ENCODE measurements around the gene F11R.

F11R gene

DNA sequence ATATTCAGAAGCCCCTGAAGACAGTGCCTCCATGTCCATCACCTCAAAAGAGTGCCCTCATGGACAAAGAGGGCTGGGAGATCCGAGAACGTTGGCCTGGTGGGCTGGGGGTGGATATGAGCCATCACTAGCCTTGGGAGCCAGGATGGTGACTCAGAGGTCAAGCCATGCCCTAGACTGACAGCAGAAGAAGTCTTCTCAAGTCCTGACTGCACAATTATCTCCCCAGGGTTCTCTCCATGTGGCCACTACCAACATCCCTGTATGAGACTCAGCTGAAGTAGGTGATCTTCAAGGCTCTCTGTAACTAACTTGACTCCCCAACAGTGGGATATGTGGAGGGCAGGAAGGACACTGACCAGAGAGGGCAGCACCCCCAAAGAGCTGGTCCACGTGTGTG, 31.9 kb upstream of the F11R start:
- no peak overlapping the region for H3K27ac ChIP-seq (ENCODE audit: low read depth, low read length)
- no peaks in the 10 kb centered on the region for H3K27me3 ChIP-seq (ENCODE audit: control insufficient read depth in 1 of 2, insufficient read depth in 2 of 2, low read length in 2 of 2)
- H3K9me3 ChIP-seq (ENCODE audit: low read length): no peaks in the 10 kb centered on the region
- no peaks in the 10 kb centered on the region for H3K36me3 ChIP-seq (ENCODE audit: insufficient read depth, low read length)
- H3K4me1 ChIP-seq (ENCODE audit: insufficient read depth, low read length): no peaks in the 10 kb centered on the region
- no peak overlapping the region for H3K9ac ChIP-seq (ENCODE audit: low read length)
- no peak overlapping the region for H3K4me3 ChIP-seq (ENCODE audit: low read depth in 1 of 2, low read length in 2 of 2)

DNA sequence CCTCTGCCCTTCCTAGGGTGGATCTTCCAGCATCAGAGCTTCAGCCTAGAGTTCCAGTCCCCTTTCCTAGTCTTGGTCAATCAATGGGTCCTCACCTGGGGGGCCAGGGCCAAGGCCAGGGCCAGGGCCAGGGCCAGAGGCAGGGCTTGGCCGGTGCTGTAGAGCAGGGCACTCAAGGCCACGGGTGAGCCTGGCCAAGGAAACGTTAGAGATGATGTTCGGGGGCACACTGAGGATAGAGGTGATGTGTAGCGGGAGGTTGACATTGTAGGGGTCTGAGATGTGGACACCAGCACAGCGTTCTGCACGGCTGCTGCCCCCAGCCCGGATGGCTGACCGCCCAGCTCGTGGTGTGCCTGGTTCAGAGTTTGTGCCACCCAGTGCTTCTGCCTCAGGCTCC, 30.3 kb upstream of the F11R start:
- Histone ChIP-seq H3K27me3 (ENCODE audit: control insufficient read depth in 1 of 2, insufficient read depth in 2 of 2, low read length in 2 of 2) (no peaks in the 10 kb centered on the region), H3K9me3 (ENCODE audit: low read length) (no peaks in the 10 kb centered on the region), H3K36me3 (ENCODE audit: insufficient read depth, low read length) (no peaks in the 10 kb centered on the region), H3K27ac (ENCODE audit: low read depth, low read length) (no peak overlapping the region), H3K9ac (ENCODE audit: low read length) (no peak overlapping the region), H3K4me3 (ENCODE audit: low read depth in 1 of 2, low read length in 2 of 2) (no peak overlapping the region), H3K4me1 (ENCODE audit: insufficient read depth, low read length) (peaks cover 7% of the 10 kb centered on the region)

DNA sequence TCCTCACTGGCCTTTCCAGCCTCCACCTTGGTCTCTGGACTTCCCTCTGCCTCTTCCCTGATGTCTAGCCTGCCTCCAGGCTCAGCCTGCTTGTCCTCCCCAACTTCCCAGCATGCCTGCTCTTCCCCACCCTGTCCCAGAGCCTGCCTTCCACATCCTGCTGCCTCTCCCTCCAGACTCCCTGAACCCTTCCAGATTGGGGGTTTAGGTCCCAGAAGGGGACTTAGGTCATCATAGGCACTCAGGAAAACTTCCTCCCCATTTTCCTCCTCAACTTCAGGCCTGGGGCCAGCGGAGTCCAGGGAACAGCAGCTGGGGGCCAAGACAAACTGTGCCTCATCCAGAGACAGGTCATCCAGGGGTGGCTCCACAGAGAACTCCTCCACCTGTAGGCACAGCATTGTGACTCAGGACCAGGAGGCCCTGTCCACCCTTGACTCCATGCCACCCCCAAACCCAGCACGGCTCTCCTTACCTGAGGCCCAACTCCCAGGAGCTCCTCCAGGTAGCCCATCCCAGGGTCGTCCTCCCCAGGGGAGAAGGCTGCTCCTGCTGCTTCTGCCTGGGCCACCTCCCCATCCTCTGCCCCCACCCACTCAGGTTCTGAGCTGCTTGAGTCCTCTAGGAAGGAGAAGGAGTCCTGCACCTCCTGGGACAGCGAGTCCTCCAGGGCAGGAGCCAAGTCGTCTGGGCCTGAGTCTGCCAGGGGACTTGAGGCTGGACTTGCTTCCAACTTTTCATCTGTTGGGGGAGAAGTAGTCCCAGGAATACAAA, 28.2 kb upstream of the F11R start:
- no peaks in the 10 kb centered on the region for H3K9me3 ChIP-seq (ENCODE audit: low read length)
- no peaks in the 10 kb centered on the region for H3K27me3 ChIP-seq (ENCODE audit: control insufficient read depth in 1 of 2, insufficient read depth in 2 of 2, low read length in 2 of 2)
- peaks cover 15% of the 10 kb centered on the region for H3K4me1 ChIP-seq (ENCODE audit: insufficient read depth, low read length)
- H3K27ac ChIP-seq (ENCODE audit: low read depth, low read length): no peak overlapping the region
- no peaks in the 10 kb centered on the region for H3K36me3 ChIP-seq (ENCODE audit: insufficient read depth, low read length)
- H3K9ac ChIP-seq (ENCODE audit: low read length): no peak overlapping the region
- H3K4me3 ChIP-seq (ENCODE audit: low read depth in 1 of 2, low read length in 2 of 2): no peak overlapping the region

DNA sequence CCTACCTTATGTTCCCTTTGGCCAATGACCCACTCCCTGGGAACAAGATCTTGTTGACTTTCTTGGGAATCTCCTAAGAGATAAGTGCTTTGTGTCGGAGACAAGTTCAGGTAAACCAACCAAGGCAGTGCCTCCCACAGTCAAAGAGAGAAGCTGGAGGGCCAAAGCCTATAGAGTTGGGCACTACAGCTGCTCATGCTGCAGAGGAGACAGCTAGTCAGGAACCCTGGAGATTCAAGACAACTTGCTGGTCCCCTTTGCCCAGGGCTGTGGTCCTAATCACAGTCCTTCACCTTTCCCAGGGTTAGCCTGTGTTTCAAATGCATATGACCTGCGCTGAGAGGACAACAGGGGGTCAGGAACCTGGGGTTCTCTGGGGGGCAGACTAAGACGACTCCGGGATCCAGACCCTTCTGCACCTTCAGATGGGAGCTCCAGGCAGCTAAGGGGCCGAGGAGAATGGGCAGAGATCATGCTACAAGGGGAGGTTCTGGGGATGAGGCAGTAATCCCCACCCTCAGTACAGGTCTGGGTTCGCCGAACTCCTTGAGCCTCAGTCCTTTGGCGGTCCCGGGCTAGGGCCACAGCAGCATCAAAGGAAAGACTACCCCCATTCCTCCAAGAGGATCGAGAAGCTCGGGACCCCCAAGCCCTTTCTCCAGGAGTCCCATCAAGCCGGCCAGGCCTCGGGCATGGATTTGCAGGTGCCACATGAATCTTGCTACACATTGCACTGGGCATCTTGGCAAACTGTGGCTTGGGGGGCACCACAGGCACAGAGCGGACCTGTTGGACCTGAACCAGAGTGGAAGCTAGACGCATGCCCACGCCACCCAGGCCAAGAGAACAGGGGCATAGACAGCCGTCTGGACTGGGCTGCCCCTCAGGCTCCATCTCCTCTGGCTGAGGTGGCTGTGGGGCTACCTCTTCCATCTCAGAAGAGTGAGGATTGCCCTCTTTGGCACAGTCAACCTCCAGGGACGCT, 26.8 kb upstream of the F11R start:
- Histone ChIP-seq H3K9ac (ENCODE audit: low read length) (no peak overlapping the region), H3K27ac (ENCODE audit: low read depth, low read length) (no peak overlapping the region), H3K27me3 (ENCODE audit: control insufficient read depth in 1 of 2, insufficient read depth in 2 of 2, low read length in 2 of 2) (no peaks in the 10 kb centered on the region), H3K9me3 (ENCODE audit: low read length) (no peaks in the 10 kb centered on the region), H3K4me3 (ENCODE audit: low read depth in 1 of 2, low read length in 2 of 2) (no peak overlapping the region), H3K36me3 (ENCODE audit: insufficient read depth, low read length) (peaks cover 5% of the 10 kb centered on the region), H3K4me1 (ENCODE audit: insufficient read depth, low read length) (peaks cover 26% of the 10 kb centered on the region)

DNA sequence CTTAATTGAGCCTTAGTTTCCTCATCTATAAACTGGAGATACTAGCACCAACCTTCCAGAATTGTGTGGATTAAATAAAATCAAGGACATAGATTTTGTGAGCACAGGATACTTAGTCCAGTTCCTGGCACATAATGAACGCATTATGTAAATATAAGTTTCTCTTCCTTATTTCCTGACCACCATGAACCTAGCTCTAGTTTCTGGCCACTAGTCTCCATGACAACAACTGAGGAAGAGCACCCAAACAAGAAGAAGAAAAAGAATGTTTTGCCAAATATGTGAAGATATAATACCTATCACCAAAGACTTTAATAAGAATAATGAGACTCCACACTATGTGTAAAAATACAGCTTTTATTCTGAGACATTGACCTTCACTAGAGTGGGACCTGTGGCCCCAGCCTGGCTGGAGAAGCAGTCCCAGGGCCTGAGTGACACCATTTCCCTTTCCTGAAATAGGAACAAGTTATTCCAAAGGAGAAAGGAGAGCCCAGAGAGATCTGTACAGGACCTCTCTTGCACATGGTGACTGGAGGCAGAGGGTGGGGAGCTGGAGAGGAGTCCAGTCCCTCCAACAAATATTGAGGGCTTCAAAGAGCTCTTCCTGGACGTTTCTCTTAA, 25.8 kb upstream of the F11R start:
- peak overlapping the region; percentile 87 to 88 for H3K4me3 ChIP-seq (ENCODE audit: low read depth in 1 of 2, low read length in 2 of 2)
- H3K9ac ChIP-seq (ENCODE audit: low read length): no peak overlapping the region
- H3K36me3 ChIP-seq (ENCODE audit: insufficient read depth, low read length): peaks cover 15% of the 10 kb centered on the region

DNA sequence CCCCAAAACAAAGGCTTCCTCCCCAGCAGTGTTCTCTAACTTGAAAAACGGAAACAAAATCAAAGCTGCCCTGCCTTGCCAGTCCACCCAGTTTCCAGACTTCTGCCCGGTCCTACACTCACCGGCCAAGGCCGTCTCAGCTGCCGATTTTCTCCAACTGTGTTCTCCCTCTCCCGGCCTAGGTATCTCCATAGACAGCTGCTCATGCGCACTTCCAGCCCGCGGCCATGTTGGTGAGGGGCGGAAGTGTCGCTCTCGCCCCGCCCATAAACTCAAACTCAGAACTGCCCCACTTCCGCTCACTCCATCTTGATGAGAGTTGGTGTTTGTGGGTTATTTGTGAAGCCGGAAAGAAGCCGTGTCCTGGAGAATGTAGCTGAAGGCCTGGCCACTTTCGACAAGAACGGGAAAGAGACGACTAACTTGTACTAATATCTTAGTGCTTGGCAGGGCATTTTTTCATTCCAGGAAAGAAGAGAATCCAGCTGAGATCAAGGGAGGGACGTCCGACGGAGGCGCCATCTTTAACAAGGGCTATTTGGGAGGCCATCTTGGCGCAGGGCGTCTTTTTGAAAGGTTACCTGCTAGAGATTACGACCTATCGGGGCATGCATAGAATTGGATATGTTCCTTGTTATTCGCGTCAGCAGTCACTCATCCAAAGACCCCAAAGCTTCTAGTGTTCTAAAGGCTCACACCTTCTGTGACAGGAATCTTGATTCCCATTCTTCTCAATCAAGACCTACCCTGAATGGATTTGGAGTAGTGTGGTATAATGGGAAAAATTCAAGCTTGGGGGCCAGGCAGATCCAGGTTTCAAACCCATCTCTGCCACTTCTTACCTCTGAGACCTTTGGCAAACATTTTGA, 25.0 kb upstream of the F11R start, which contains the start of gene USF1:
Gene USF1, minus strand, starts transcription at position 242 of the 869 bp plus-strand sequence. CDS start 2,702 bp downstream, outside the sequence.
- Histone ChIP-seq H3K36me3 (ENCODE audit: insufficient read depth, low read length) (peaks cover 21% of the 10 kb centered on the region), H3K9me3 (ENCODE audit: low read length) (no peaks in the 10 kb centered on the region), H3K4me1 (ENCODE audit: insufficient read depth, low read length) (peaks cover 27% of the 10 kb centered on the region), H3K27me3 (ENCODE audit: control insufficient read depth in 1 of 2, insufficient read depth in 2 of 2, low read length in 2 of 2) (no peaks in the 10 kb centered on the region), H3K4me3 (ENCODE audit: low read depth in 1 of 2, low read length in 2 of 2) (peak within 1 kb of the TSS; percentile 87 to 88), H3K27ac (ENCODE audit: low read depth, low read length) (peak within 1 kb of the TSS; percentile 97), H3K9ac (ENCODE audit: low read length) (peak within 1 kb of the TSS; percentile 83)

More for the DNA sequence above, 25.8 kb upstream of the F11R start:
- H3K27me3 ChIP-seq (ENCODE audit: control insufficient read depth in 1 of 2, insufficient read depth in 2 of 2, low read length in 2 of 2): no peaks in the 10 kb centered on the region
- peak overlapping the region; percentile 97 for H3K27ac ChIP-seq (ENCODE audit: low read depth, low read length)
- H3K4me1 ChIP-seq (ENCODE audit: insufficient read depth, low read length): peaks cover 27% of the 10 kb centered on the region
- no peaks in the 10 kb centered on the region for H3K9me3 ChIP-seq (ENCODE audit: low read length)

DNA sequence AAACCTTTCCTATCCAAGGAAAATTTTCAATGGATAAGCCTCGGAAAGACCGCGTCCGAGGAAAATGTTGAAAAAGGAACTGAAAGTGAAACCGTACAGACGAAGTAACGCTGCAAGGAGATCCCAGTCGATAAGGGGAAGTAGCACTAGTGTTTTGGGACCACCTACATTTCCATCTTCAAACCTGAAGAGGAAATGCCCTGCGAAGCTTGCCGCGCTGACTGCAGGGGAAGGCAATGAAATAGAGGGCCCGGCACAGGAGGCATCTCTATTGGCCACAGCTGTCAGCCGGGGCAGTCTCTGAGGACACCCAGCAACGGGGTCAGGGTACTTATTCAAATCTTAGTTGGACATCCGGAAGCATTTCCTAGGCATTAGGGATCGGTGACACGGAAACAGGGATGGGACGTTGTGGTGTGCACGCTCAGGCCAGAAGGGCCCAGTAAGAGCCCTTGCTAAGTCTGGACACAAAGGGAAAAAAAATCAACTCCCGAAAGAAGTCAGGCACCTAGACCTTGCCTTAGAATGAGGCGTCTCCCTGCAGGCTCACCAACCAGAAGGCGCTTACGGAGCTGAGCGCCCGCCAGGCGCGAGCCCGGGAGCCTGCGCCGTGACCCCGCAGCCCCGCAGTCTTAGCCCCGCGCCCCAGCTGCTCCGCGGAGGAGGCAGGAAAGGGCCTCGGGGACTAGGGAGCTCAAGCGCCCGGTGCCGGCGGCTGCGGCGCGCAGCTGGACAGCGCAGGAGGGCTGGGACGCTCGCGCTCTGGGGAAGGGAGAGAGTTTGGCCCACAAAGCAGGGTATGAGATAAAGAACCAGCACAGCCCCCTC, 24.2 kb upstream of the F11R start:
- H3K36me3 ChIP-seq (ENCODE audit: insufficient read depth, low read length): peaks cover 29% of the 10 kb centered on the region
- no peaks in the 10 kb centered on the region for H3K9me3 ChIP-seq (ENCODE audit: low read length)
- peak overlapping the region; percentile 83 for H3K9ac ChIP-seq (ENCODE audit: low read length)
- H3K27me3 ChIP-seq (ENCODE audit: control insufficient read depth in 1 of 2, insufficient read depth in 2 of 2, low read length in 2 of 2): no peaks in the 10 kb centered on the region
- H3K27ac ChIP-seq (ENCODE audit: low read depth, low read length): peak overlapping the region; percentile 97
- H3K4me3 ChIP-seq (ENCODE audit: low read depth in 1 of 2, low read length in 2 of 2): peak overlapping the region; percentile 87 to 88
- H3K4me1 ChIP-seq (ENCODE audit: insufficient read depth, low read length): peaks cover 27% of the 10 kb centered on the region

DNA sequence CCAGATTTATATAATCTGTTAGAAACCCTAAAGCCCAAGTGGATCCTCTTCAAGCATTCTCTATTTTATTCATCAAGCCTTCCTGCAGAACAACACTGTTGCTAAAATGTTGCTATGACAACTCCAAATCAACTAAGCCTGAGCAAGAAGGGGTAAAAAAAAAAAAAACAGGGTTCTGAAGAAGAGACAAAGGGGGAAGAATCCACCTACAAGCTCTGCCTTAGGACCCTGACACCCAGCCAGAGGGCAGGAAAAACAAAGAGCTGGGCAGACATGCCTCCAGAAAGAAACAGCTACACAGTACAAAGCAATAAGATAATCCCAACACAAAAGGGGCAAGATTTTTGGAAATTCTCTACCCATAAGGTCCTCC, 23.6 kb upstream of the F11R start:
- Histone ChIP-seq H3K9me3 (ENCODE audit: low read length) (no peaks in the 10 kb centered on the region), H3K36me3 (ENCODE audit: insufficient read depth, low read length) (peaks cover 35% of the 10 kb centered on the region), H3K4me1 (ENCODE audit: insufficient read depth, low read length) (peaks cover 27% of the 10 kb centered on the region), H3K27me3 (ENCODE audit: control insufficient read depth in 1 of 2, insufficient read depth in 2 of 2, low read length in 2 of 2) (no peaks in the 10 kb centered on the region), H3K9ac (ENCODE audit: low read length) (peak overlapping the region; percentile 83), H3K4me3 (ENCODE audit: low read depth in 1 of 2, low read length in 2 of 2) (peak overlapping the region; percentile 87 to 88), H3K27ac (ENCODE audit: low read depth, low read length) (peak overlapping the region; percentile 97)

DNA sequence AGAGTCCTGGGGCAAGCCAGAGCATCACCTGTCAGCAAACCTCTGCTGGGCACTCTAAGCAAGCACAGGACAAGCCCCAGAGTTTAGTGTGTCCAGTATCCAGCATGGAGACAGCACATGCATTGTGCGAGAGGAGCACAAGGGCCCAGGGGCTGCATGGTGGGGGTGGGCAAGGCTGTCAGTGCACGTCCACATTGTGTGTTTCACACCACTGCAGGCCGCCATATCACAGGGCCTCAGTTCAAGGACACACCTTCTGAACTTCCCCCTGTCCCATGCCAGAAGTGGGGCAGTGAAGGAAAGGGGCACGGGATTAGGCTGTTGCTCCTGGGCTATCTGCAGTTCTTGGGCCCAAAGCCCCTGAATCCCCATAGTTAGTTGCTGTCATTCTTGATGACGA, 18.6 kb upstream of the F11R start:
- Histone ChIP-seq H3K4me1 (ENCODE audit: insufficient read depth, low read length) (peaks cover 22% of the 10 kb centered on the region), H3K36me3 (ENCODE audit: insufficient read depth, low read length) (peaks cover 38% of the 10 kb centered on the region), H3K27ac (ENCODE audit: low read depth, low read length) (no peak overlapping the region), H3K4me3 (ENCODE audit: low read depth in 1 of 2, low read length in 2 of 2) (no peak overlapping the region), H3K9ac (ENCODE audit: low read length) (no peak overlapping the region), H3K27me3 (ENCODE audit: control insufficient read depth in 1 of 2, insufficient read depth in 2 of 2, low read length in 2 of 2) (no peaks in the 10 kb centered on the region), H3K9me3 (ENCODE audit: low read length) (no peaks in the 10 kb centered on the region)

DNA sequence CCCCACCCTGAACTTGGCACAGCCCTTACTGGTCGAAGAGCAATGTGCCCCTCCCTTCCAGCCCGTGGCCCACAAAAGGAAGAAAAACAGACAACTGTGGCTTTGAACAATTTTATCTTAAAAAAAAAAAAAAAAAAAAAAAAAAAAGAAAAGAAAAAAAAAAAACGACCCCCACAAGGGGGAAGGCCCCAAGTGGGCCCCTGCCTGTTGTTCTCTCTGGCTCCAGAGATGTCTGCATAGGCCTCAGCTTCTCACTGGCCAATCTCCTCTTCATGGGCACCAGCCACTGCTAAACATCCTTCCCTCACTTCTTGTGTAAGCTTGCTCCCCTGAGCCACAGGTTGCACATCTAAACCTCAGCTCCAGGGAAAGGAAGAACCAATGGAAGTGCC, 18.2 kb upstream of the F11R start:
- Histone ChIP-seq H3K4me3 (ENCODE audit: low read depth in 1 of 2, low read length in 2 of 2) (peak overlapping the region; percentile 64 to 73), H3K36me3 (ENCODE audit: insufficient read depth, low read length) (peaks cover 38% of the 10 kb centered on the region), H3K4me1 (ENCODE audit: insufficient read depth, low read length) (peaks cover 18% of the 10 kb centered on the region), H3K9ac (ENCODE audit: low read length) (no peak overlapping the region), H3K27me3 (ENCODE audit: control insufficient read depth in 1 of 2, insufficient read depth in 2 of 2, low read length in 2 of 2) (no peaks in the 10 kb centered on the region), H3K9me3 (ENCODE audit: low read length) (no peaks in the 10 kb centered on the region), H3K27ac (ENCODE audit: low read depth, low read length) (peak overlapping the region; percentile 44)
